Measurements from ENCODE around the gene CLDN24.
A peak's percentile ranks its signal among the peaks of the same experiment; 100 is the strongest.
"Not testable (repeated sequence)": the region's sequence is repeated elsewhere in the genome, so short reads cannot be mapped to it uniquely, and the experiment has no call there.

The CLDN24 gene

DNA sequence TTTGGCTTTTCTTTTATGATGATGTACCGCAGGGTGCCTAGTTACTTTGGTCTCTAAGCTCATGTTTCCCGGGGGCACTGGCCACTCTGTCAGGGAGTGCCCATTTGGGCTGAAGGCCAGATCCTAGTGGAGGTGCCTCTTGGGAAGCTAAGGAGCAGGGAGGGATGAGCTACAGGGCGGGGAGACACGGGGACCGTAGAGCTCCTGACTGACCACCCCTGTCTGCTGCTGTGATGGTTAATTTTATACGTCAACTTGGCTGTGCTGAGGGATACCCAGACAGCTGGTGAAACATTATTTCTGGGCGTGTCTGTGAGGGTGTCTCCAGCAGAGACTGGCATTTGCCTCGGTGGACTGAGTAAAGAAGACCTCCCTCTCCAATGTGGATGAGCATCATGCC, 24.9 kb upstream of the CLDN24 start:
- no peak for DNase-seq (ENCODE audit: low read depth, low spot score)

DNA sequence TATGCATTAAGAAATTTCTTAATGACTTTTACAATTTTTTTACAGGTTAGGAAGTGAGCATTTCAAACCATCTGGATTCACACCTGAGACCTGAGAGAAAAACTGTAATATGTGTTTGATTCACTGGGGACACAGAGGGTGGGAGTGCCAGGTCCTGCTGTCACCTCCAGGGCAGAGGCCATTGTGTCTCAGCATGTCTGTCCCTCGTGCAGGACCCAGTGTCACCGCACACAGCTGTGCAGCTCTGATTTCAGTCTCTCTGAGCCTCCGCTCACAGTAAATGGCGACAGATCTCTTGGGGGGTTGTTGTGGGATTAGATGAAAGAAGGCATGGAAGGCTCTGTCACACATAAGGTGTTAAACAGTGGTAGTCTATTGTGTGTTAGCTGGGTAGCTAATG, 23.0 kb upstream of the CLDN24 start:
- no peak for DNase-seq (ENCODE audit: low read depth, low spot score)

DNA sequence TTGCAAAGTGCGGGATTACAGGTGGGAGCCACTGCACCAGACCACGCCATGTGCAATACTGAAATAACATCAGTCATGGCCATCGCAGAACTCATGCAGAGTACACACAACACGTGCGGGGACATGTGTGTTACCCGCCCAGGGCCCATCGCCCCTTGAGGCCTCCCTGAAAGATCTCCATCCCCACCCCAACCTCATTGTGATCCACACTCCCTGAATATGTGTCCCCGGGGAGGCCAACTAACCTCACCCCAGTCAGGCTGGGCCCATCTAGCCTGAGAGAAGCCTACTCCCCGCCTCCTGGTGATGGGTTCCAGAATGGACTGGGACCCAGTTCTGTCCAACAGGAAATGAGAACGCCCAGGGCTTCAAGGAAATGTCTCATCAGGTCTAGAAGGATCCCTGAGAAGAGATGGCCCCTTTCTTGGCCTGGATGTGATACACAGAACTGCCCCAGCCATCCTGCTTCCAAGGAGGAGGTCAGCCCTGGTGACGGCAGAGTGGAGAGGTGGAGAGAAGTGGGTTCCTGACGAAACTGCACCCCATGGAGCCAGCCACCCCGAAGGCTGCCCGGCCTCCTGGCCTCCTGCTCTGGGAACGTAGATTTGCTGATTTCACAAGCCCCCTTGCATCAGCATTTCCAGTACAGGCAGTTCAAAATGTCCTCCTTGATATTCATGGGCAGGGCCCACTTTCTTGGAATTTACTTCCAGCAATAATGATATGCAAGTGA, 22.5 kb upstream of the CLDN24 start:
- DNase-seq (ENCODE audit: low read depth, low spot score) = no peak

DNA sequence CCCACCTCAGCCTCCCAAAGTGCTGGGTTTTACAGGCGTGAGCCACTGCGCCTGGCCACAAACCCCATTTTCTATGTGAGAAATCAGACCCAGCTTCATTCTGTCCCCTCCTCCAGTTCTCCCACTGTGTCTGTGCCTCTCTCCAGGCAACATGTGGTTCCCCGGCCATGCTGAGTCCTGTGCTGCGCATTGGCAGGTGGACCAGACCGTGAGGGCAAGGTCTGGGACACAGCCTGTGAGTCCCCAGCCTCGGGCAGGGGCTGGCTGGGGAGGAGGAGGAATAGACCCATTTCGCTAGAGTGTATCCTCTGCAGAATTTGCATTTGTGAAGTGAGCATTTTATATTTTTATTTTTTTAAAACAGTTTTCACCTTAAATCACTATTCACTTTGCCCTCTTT, 21.5 kb upstream of the CLDN24 start:
- no peak for DNase-seq (ENCODE audit: low read depth, low spot score)

DNA sequence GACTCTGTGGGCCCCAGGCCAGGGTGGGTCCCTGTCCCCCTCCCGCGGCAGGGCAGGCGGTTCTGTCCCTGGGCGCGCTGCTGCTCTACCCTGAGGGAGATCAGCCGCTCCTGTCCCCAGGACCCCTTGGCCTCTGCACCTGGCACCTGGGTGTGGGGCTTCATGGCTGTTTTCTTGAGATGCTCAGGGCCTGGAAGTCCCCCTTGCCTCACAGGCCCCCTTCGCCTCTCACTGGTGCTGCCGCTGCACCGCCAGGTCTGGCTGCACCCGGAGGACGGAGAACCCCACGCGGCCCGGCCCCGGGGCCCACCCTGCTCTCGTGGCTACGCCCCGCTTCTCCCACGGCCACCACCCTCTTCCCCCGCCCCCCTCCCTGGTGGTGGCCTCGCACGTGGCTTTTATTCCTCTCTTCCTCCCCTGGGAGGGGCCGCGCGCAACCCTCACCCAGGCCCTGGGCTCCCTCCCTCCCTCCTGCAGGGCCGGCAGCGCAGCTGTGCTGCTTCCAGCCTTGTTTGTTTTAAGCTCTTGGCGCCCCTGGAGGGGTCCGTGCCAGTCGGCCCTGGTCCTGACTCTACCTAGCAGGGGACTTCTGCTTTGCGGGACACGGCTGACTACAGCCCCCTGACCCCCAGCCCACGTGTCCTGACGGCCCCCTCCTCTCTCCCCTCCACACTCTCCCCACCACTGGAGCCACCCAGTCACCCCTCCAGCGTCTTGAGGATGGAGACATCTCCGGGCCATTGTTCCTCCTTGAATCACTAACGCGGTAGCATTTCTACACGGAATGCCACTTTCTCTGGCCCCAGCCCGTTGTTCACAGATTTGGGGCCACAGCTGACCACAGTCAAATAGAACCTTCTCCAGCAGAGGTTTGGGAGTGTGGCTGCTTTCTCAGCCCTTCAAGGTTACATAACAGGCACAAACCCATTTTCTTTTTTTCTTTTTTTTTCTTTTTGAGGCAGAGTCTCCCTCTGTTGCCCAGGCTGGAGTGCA, 20.6 kb upstream of the CLDN24 start:
- DNase-seq (ENCODE audit: low read depth, low spot score) = no peak

DNA sequence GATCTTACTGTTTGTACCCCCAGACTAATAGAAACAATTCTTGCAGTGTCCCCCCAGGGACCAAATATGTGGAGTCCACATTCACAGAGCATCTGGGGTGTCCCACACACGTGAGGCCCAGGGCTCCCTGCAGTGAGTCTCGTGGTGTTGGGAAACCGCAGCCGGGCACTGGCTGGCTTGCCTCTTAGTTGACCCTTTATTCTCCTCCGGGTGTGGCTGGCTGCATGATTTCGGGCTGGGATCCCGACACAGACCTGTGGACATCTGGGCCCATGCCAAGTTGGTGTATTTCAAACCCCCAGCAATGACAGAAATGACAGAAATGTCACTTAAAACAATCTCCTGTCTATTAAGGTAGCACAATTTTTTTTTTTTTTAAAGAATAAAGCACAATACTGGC, 15.6 kb upstream of the CLDN24 start:
- no peak for DNase-seq (ENCODE audit: low read depth, low spot score)

DNA sequence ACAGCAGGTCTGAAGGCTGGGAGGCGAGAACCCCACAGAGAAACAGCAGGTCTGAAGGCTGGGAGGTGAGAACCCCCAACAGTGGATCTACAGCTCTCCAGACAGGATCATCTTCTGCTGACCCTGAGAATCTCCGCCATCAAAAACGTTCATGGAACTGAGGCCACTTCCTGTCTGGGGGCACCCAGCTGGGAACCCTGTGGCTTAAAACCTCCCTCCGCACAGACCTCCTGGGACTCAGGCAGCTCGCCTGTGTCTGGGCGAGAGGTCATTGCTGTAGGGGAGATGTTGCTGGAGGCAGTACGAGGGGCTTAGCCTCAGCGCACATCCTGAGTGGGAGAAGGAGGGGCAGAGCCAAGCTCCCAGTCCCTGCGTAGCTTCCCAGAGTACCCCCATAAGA, 15.1 kb upstream of the CLDN24 start:
- no peak for DNase-seq (ENCODE audit: low read depth, low spot score)

DNA sequence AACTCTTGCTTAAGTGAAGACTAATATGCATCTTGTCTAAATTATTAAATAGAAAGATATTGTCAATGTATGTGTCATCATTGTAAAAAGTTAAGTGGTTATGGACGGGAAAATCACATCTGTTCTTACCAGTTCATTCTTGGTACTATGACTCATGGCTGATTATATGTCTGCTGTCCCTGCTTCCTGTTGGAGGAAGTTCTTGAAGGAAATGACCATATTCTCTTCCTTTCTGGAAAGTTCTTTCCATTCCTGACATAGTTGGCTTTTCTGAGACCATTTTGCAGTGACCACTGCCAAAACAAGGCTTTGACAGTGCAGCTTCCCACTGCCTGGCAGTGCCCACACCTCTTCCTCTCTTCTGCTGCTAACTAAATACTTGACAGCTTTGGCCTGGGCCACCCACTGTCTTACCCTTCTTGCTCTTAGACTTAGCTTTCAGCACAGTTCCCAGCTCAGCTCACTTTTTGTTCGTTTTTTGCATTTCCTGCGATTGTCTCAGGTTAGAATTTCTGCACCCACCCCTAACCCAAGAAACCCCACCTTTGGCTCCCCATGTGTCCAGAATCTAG, 13.2 kb upstream of the CLDN24 start:
- DNase-seq (ENCODE audit: low read depth, low spot score) = peak; percentile 15

DNA sequence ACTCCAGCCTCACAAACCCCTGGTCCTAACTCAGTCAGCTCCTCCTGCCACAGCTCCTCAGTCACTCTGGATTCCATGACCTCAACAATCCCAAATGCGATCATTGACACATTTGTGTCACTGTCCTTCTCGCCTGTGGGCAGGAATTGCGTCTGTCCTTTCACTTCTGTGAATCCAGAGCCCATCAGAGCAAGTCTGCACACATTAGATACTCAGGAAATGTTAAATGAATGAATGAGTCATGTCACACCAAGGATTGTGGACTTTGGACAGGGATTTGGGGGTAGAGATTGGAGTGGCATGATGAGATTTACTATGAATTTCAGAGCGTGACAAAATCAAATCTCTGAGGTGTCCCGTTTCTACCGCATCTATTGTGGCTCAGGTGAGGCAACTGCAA, 11.8 kb upstream of the CLDN24 start:
- DNase-seq (ENCODE audit: low read depth, low spot score) = no peak

DNA sequence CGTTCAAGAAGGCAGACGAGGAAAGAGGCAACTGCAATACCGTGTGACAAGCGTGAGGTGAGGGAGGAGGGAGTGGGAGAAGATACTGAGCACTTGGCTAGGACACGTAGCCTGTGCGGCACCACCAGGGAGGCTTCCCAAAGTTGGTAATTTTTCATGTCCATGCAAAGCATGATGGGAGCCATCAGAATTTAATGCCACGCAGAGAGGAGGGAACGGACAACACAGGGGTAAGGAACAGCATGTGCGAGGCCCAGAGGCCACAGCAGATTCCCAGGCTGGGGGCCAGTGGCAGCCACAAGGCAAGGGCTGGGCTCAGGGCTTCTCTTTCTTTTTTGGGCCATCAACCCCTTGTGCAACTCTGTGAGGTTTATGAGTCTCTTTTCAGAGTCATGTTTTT, 11.0 kb upstream of the CLDN24 start:
- no peak for DNase-seq (ENCODE audit: low read depth, low spot score)

DNA sequence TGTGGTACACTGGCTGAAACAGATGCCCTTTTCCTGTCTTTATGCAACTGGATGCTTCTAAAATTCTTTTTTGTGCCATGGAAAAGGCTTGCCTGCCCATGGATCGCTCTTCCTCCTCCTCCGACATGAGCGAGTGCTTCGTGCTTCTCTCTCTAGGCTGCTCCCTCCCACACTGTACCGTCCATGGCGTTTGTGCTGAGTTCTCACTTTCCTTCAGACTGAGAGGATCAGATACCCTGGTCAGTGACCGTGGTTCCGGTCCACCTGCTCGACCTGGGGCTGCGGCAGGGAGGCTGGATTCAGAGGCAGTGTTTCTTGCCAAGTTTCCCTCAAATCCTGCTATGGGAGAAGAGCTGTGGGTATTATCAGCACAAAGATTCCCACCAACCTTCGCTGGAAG, 10.2 kb upstream of the CLDN24 start:
- no peak for DNase-seq (ENCODE audit: low read depth, low spot score)

DNA sequence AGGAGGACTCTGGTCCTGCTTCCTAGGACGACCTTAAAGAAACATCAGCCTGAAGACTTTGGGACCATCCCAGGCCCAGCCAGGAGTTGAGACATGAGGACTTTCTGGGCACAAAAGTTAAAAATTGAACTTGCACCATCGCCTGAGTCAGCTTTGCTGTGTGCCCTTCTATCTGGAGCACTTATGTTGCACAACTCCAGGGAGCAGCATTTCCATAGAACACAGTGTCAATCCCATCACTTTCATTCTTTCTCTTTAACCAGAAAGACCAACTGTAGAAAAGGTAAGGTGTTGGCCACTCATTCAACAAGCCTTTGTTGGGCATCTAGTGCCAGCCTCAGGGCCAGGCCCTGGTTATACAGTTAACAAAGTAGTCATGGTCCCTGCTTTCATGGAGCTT, 8.6 kb upstream of the CLDN24 start:
- no peak for DNase-seq (ENCODE audit: low read depth, low spot score)

DNA sequence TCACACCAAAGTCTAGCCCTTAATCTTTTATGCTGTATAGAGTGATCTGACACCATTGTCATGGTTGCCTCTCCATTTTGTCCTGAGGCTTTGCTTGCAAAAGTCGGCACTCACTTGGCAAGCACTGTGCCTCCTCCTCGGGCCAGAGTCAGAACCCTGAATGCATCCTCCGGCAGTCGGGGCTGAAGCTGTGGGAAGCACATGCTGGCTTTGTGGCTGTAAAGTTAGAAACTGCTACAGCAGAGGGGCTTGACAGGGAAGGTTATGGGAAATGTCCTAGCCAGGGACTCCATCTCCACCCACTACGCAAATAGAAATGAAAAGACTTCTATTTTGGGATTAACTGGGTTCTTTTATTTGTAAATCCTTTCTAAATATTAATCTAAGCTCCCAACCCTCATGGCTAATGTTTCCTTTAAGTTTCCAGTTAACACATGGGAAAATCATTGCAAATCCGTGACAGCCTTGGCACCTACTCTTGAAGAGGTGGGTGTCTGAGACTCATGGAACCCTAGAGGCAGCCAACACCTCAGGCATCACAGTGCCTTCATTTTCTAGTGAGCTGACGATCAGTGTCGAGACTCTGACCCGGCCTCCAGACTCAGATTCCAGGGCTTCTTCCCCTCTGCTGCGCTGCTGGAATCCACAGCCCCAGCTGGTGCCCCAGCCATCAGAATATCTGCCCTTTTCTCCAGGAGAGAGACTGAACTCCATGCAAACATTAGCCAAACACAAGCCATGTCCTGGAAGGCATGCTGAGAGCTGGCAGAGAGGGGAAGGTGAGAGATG, 7.9 kb upstream of the CLDN24 start:
- no peak for DNase-seq (ENCODE audit: low read depth, low spot score)

DNA sequence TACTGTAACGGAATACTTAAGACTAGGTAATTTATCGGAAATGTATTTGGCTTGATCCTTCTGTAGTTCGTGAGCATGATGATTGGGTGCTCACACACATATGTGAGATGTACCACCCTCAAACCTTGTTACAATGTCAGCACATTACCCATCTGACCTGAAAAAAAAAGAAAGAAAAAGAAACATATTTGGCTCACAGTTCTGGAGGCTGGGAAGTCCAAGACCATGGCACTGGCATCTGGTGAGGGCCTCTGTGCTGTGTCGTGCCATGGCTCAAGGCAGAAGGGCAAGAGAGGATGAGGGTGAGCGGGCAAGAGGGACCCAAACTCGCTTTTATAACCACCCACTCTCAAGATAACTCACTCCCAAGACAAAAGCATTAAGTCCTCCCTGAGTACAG, 7.0 kb upstream of the CLDN24 start:
- no peak for DNase-seq (ENCODE audit: low read depth, low spot score)

DNA sequence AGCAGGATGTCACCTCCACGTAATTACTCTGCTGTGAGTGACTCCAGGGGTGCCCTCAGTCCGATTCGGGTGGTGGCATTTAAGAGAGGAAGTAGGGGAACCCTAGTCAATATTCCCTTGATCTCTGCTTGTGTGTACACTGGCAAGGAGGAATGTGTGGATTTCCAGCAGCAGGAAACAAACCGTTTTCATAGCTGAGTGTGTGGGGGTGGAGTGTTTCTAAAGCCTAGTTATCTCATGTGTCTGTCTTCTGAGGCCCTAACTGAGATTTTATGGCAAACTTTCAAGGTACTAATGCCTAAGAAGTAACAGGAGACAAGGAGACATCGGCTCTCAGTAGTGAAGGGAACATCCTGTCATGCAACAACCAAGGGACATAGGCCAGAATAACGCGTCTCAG, 6.6 kb upstream of the CLDN24 start:
- no peak for DNase-seq (ENCODE audit: low read depth, low spot score)

DNA sequence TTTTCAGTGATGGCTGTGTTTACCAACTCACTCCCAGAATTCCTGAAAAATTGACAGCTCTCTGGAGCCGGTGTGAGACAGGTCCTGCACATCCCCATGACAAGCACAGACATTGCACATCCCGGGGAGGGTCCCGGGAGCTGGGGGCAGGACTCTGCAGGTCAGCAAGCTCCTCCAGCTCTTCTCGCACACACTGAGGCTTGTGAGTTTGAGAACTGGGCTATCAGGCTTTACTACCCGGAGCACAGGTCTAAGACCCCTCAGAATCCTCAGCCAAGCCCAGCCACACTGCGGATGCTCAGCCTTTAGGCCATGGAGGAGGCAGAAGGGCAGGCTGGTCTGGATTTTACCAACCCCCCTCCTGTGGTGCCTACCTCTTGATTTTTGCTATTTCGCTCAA, 5.6 kb upstream of the CLDN24 start:
- no peak for DNase-seq (ENCODE audit: low read depth, low spot score)

DNA sequence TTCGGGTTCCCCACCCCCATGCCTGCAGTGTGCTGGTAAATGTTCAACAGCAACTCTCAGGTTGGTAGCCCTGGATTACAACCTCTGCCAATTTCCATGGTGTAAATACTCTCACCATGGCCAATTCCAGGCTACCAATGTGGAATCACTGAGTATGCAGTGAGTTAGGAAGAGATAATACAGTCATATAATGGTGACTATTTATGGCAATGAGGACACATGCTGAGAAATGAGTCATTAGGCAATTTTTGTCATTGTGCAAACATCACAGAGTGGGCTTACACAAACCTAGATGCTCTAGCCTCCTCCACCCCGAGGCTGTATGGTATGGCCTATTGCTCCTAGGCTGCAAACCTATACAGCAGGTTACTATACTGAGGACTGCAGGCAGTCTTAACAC, 4.6 kb upstream of the CLDN24 start:
- DNase-seq (ENCODE audit: low read depth, low spot score) = no peak

DNA sequence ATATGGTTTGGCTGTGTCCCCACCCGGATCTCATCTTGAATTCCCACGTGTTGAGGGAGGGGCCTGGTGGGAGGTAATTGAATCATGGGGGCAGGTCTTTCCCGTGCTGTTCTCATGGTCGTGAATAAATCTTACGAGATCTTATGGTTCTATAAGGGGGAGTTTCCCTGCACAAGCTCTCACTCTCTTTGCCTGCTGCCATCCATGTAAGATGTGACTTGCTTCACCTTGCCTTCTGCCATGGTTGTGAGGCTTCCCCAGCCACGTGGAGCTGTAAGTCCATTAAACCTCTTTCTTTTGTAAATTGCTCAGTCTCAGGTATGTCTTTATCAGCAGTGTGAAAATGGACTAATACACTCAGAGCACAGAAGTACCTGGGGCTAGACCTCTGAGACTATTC, 4.2 kb upstream of the CLDN24 start:
- not testable (repeated sequence) for DNase-seq (ENCODE audit: low read depth, low spot score)

DNA sequence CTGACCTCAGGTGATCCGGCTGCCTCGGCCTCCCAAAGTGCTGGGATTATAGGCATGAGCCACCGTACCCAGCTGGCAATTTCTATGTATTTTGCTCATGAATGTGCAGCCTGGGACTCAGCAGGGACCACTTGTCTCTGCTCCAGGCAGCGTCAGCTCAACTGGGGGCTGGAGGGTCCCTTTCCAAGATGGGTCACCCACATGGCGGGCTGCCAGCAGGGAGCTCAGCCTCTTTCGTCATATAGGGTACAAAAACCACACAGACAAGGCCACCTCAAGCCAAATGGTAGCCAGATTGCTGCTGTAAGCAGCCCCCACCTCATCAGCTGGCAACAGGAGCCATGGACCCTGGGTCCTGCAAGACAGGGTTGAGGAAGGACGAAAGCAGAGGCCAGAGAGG, 2.4 kb upstream of the CLDN24 start:
- DNase-seq (ENCODE audit: low read depth, low spot score) = no peak

DNA sequence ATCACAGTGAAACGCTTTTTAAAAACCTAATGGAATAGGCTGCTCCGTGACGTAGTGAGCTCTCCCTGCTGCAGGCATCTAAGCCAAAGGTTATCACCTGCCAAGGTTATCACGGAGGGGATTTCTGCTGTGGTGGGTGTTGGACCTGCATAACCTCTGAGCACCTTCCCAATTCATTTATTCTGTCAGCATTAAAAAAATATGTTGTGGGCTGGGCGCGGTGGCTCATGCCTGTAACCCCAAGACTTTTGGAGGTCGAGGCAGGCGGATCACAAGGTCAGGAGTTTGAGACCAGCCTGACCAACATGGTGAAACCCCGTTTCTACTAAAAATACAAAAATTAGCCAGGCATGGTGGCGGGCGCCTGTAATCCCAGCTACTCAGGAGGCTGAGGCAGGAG, 1.8 kb upstream of the CLDN24 start:
- DNase-seq (ENCODE audit: low read depth, low spot score) = not testable (repeated sequence)

DNA sequence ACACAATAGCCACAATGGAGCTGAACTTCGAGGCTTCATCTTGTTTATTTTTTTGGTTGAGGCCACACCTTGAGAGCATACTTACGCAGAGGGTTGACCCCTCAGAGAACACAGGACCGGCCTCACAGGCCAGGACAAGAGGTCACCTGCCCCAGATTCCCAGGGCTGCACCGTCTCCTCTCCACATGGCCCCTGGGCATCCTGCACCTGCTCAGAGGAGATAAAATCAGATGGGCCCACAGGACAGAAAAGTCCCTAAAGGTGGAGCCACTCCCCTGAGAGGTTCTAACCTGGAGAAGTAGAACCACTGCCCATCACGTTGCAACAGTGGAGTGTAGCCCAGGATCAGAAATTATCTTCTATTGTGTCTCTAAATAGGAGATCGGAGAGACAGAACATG, 1.1 kb upstream of the CLDN24 start:
- DNase-seq (ENCODE audit: low read depth, low spot score) = no peak

DNA sequence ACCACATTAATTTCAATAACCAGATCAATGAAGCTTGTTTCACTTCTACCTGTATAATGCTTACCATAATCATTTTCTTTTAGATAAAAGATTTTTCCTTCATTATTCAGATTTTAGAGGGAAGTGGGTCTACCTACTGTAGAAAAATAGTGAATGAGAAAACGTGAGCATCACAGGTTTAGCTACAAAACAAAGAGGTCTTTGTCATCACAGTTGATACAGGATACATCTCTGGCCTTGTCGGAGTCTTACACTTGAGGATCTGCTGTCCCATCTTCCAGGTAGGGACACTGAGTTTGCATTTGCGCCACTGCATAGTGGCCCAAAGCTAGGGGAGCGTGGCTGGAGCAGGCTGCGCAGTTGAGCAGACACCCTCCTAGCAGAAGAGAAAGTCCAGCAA, 710 bp downstream of the CLDN24 start:
- no peak for DNase-seq (ENCODE audit: low read depth, low spot score)

Data from smooth muscle cell of the brain vasculature (primary cell).